Brain microvascular endothelial cell (primary cell): ENCODE data around the gene TACO1.

Experiments
- DNase-seq: peaks from one replicate; pipeline ENCODE4 v3.0.0-alpha.2; 2020
- H3K27ac ChIP-seq: fragments of 250-450 bp; sonication (Bioruptor Pico); 2 replicates; pipeline ENCODE4 v1.5.1; 2020; ENCODE audit warnings: mild to moderate bottlenecking, moderate library complexity
- H3K27me3 ChIP-seq: fragments of 250-450 bp; sonication (Bioruptor Pico); replicated peaks from 2 replicates; pipeline ENCODE4 v1.5.1; 2020; ENCODE audit warnings: mild to moderate bottlenecking
- H3K36me3 ChIP-seq: fragments of 250-450 bp; sonication (Bioruptor Pico); replicated peaks from 2 replicates; pipeline ENCODE4 v1.5.1; 2020; ENCODE audit warnings: mild to moderate bottlenecking
- H3K4me3 ChIP-seq: 2 replicates; pipeline ENCODE4 v1.5.1; 2011; ENCODE audit warnings: low read depth, mild to moderate bottlenecking, control low read depth, low read length, moderate library complexity
- in situ Hi-C: cut with HindIII; loops from 2 replicates; pipeline ENCODE4 v1.10.0; 2017; ENCODE audit warnings: low sequenced_read_pairs, low pct_ligation_motif_present
- TF ChIP-seq, protein P1 (sequence below): IDR thresholded peaks from 2 replicates; pipeline ENCODE4 v1.5.1; 2011; ENCODE audit warnings: low read depth, mild to moderate bottlenecking, moderate library complexity, low read length, control low read depth, inconsistent platforms; ENCODE audit errors: missing control alignments

Gene TACO1

GRCh38 chr17:63621229-63621683 is 20.6 kb downstream of the TACO1 start:
- DNase-seq, result no peak
- in situ Hi-C loops, result no loop called here

DNA sequence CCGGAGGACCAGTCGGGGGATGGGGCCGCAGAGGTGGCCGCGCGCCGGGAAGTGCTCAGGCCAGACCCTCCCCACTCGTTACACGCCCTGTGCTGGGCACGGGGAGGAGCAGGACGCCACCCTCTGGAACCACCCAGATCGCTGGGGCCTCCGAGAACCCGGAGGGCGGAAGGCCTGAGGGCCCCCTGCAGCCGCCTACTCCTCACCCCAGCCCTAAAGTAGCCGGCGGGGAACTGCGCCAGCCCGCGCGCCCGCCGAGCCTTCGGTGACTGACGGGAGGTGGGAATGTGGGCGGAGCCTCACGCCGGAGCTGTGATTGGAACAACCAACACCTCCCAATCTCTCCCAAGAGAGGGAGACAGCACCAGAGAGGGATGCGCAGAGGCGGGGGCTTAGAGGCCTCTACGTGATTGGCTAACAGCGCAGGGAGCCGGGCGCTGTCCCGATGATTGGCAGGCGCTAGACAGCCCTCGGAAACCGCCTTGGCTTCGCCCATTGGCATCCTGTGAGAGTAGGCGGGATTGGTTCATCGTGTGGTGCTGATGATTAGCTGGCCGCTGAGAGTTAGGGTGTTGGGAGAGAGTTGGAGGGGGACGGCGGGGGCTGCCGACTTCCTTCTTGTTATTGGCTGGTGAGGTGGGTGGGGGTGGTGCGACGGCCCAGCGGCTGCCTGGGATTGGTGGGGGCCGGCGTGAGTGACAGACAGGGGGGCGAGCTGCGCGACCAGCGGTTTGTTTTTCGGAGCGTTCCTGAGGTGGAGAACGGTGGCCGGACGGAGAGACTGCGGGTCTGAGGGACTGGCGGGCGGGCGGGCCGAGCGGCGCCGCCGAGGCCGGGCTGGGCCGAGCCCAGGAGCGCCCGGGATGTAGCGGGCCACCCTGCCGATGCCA is 21.2 kb downstream of the TACO1 start, which contains the start of gene MAP3K3:
Gene MAP3K3, plus strand, starts transcription at position 734 of the 890 bp plus-strand sequence. CDS start 343 bp downstream, outside the sequence.
- in situ Hi-C loops, result no loop called here
- H3K4me3 ChIP-seq, result peak within 1 kb of the TSS; percentile 72

More at GRCh38 chr17:63621229-63621683, 20.6 kb downstream of the TACO1 start:
- H3K27me3 ChIP-seq, result no peaks in the 10 kb centered on the region
- TF ChIP-seq, protein P1, sequence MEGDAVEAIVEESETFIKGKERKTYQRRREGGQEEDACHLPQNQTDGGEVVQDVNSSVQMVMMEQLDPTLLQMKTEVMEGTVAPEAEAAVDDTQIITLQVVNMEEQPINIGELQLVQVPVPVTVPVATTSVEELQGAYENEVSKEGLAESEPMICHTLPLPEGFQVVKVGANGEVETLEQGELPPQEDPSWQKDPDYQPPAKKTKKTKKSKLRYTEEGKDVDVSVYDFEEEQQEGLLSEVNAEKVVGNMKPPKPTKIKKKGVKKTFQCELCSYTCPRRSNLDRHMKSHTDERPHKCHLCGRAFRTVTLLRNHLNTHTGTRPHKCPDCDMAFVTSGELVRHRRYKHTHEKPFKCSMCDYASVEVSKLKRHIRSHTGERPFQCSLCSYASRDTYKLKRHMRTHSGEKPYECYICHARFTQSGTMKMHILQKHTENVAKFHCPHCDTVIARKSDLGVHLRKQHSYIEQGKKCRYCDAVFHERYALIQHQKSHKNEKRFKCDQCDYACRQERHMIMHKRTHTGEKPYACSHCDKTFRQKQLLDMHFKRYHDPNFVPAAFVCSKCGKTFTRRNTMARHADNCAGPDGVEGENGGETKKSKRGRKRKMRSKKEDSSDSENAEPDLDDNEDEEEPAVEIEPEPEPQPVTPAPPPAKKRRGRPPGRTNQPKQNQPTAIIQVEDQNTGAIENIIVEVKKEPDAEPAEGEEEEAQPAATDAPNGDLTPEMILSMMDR, result no peak
- peak overlapping the region; percentile 72 for H3K4me3 ChIP-seq
- H3K27ac ChIP-seq, result peak overlapping the region; percentile 7
- H3K36me3 ChIP-seq, result no peaks in the 10 kb centered on the region

GRCh38 chr17:63622574-63623390 is 22.1 kb downstream of the TACO1 start:
- TF ChIP-seq, protein P1, result no peak
- in situ Hi-C loops, result no loop called here
- Histone ChIP-seq H3K27me3 (no peaks in the 10 kb centered on the region), H3K4me3 (peak overlapping the region; percentile 72), H3K27ac (peak overlapping the region; percentile 44), H3K36me3 (no peaks in the 10 kb centered on the region)
- DNase-seq, result peak; percentile 45

More for the DNA sequence above, 21.2 kb downstream of the TACO1 start, which contains the start of gene MAP3K3:
- TF ChIP-seq, protein P1, result peak; percentile 9
- Histone ChIP-seq H3K27ac (peak within 1 kb of the TSS; percentile 44), H3K36me3 (no peaks in the 10 kb centered on the region), H3K27me3 (no peaks in the 10 kb centered on the region)
- peak; percentile 100 for DNase-seq

GRCh38 chr17:63623786-63624530 is 23.3 kb downstream of the TACO1 start:
- Histone ChIP-seq H3K27me3 (no peaks in the 10 kb centered on the region), H3K27ac (no peak overlapping the region), H3K36me3 (no peaks in the 10 kb centered on the region), H3K4me3 (peak overlapping the region; percentile 72)
- TF ChIP-seq, protein P1, result no peak
- in situ Hi-C loops, result no loop called here
- no peak for DNase-seq

- Histone ChIP-seq H3K27me3 (no peaks in the 10 kb centered on the region), H3K36me3 (no peaks in the 10 kb centered on the region), H3K27ac (no peak overlapping the region), H3K4me3 (no peak overlapping the region)
- in situ Hi-C loops, result no loop called here
- no peak for DNase-seq
- TF ChIP-seq, protein P1, result no peak
Observed at GRCh38 chr17:63624531-63624880, 23.8 kb downstream of the TACO1 start.
